GM19351 (cell line): Measurements from ENCODE around the gene SLC6A12.

Experiments
- ATAC-seq: cut with Tn5 transposase; IDR thresholded peaks from one replicate; pipeline ENCODE4 v1.9.1; 2021; ENCODE audit warnings: mild to moderate bottlenecking, moderate library complexity; ENCODE audit not compliant: unreplicated experiment

The SLC6A12 gene

GRCh38 chr12:180445-180844 is 33.5 kb downstream of the SLC6A12 start:
- peak; percentile 45 for ATAC-seq

GRCh38 chr12:179885-180284 is 34.1 kb downstream of the SLC6A12 start:
- ATAC-seq = no peak

GRCh38 chr12:179131-179884 is 34.6 kb downstream of the SLC6A12 start:
- ATAC-seq = no peak

- ATAC-seq = no peak
These were observed 35.2 kb downstream of the SLC6A12 start for GRCh38 chr12:178829-179109.

- no peak for ATAC-seq
These were observed 35.8 kb downstream of the SLC6A12 start for GRCh38 chr12:177980-178828.

GRCh38 chr12:177336-177979 is 36.5 kb downstream of the SLC6A12 start:
- no peak for ATAC-seq

- no peak for ATAC-seq
These were observed 37.4 kb downstream of the SLC6A12 start for GRCh38 chr12:176321-177181.

- no peak for ATAC-seq
These were observed 38.2 kb downstream of the SLC6A12 start for GRCh38 chr12:175759-176158.

- no peak for ATAC-seq
These were observed 38.7 kb downstream of the SLC6A12 start for GRCh38 chr12:175250-175649.

- ATAC-seq = no peak
These were observed 39.4 kb downstream of the SLC6A12 start for GRCh38 chr12:174596-174995.

GRCh38 chr12:174124-174523 is 39.8 kb downstream of the SLC6A12 start:
- no peak for ATAC-seq

- ATAC-seq = no peak
These were observed 41.2 kb downstream of the SLC6A12 start for GRCh38 chr12:172732-173161.

- ATAC-seq = no peak
These were observed 41.9 kb downstream of the SLC6A12 start for GRCh38 chr12:171743-172676.

- ATAC-seq = no peak
These were observed 42.7 kb downstream of the SLC6A12 start for GRCh38 chr12:171276-171675.

GRCh38 chr12:170371-171225 is 43.4 kb downstream of the SLC6A12 start:
- no peak for ATAC-seq

- ATAC-seq = no peak
These were observed 44.2 kb downstream of the SLC6A12 start for GRCh38 chr12:169528-170370.

- no peak for ATAC-seq
These were observed 45.0 kb downstream of the SLC6A12 start for GRCh38 chr12:168763-169525.
